HCT116 (cell line): ENCODE results near the gene BAIAP2. TPM values are rescaled to one million over a fixed set of nuclear protein-coding genes. Genes with fewer than 3 reads are reported as not detected.

Experiments
- CBX3 ChIP-seq: IDR thresholded peaks from 2 replicates; pipeline ENCODE4 v1.6.1; 2012; ENCODE audit warnings: low read depth
- CTCF ChIP-seq, 3 experiments: fragments of 200-600 bp in 1 of 3; sonication (generic) in 1 of 3; IDR thresholded peaks in 2 of 3; conservative IDR thresholded peaks in 1 of 3; 2 replicates each; pipeline ENCODE4 v1.5.1; 2012 to 2017; ENCODE audit warnings: low read depth in 2 of 3, low read length in 2 of 3, antibody characterized with exemption in 1 of 3, borderline replicate concordance in 1 of 3, control low read depth in 1 of 3, mild to moderate bottlenecking in 1 of 3, mixed read lengths in 1 of 3, mixed run types in 1 of 3, moderate library complexity in 1 of 3; ENCODE audit not compliant: insufficient read depth in 1 of 3
- EGR1 ChIP-seq: IDR thresholded peaks from 2 replicates; pipeline ENCODE4 v1.6.1; 2012; ENCODE audit warnings: low read depth
- ELF1 ChIP-seq: IDR thresholded peaks from 2 replicates; pipeline ENCODE4 v1.6.1; 2012; ENCODE audit warnings: low read depth, borderline replicate concordance
- EZH2 ChIP-seq: fragments of 200-600 bp; sonication (generic); IDR thresholded peaks from 2 replicates; pipeline ENCODE4 v1.6.1; 2017; ENCODE audit warnings: antibody characterized with exemption, mixed run types
- MAX ChIP-seq: IDR thresholded peaks from 2 replicates; pipeline ENCODE4 v1.6.1; 2012
- POLR2AphosphoS5 ChIP-seq: IDR thresholded peaks from 2 replicates; pipeline ENCODE4 v1.6.1; 2011; ENCODE audit warnings: mild to moderate bottlenecking, low read depth, low read length, moderate library complexity
- SP1 ChIP-seq: IDR thresholded peaks from 2 replicates; pipeline ENCODE4 v1.6.1; 2012; ENCODE audit warnings: low read depth
- SRF ChIP-seq: IDR thresholded peaks from 2 replicates; pipeline ENCODE4 v1.6.1; 2012; ENCODE audit warnings: low read depth
- TCF7L2 ChIP-seq: IDR thresholded peaks from 2 replicates; pipeline ENCODE4 v1.7.0; 2011; ENCODE audit warnings: borderline replicate concordance, inconsistent platforms; ENCODE audit not compliant: insufficient read depth, insufficient read length; ENCODE audit errors: extremely low read depth
- YY1 ChIP-seq: IDR thresholded peaks from 2 replicates; pipeline ENCODE4 v1.6.1; 2011; ENCODE audit warnings: low read length, low read depth, moderate library complexity, mild to moderate bottlenecking; ENCODE audit not compliant: insufficient replicate concordance; ENCODE audit errors: extremely low read depth
- ZNF274 ChIP-seq: fragments of 200-500 bp; sonication (Bioruptor generic); IDR thresholded peaks from 2 replicates; pipeline ENCODE4 v1.6.1; 2014; ENCODE audit warnings: mild to moderate bottlenecking, low read depth, low read length, inconsistent platforms
- total RNA-seq: library from RNA; stranded (reverse); gene quantifications from one replicate; pipeline ENCODE4 v1.2.1, GENCODE V29; 2021; ENCODE audit not compliant: unreplicated experiment

BAIAP2 gene
- total RNA-seq, 1 experiment from 2014 or later = 105 TPM

- TF ChIP-seq YY1 = no peak
- no peak for TF ChIP-seq SRF
- no peak for TF ChIP-seq MAX
- TF ChIP-seq ZNF274 = no peak
- TF ChIP-seq CBX3 = no peak
- no peak for TF ChIP-seq SP1
- TF ChIP-seq POLR2AphosphoS5 = no peak
- no peak for TF ChIP-seq ELF1
- no peak for TF ChIP-seq EZH2
- TF ChIP-seq CTCF (IDR thresholded peaks at IDR 0.05 in 2 of 3, conservative IDR thresholded peaks at IDR 0.05 in 1 of 3; ENCODE audit: borderline replicate concordance in 1 of 3, insufficient read depth in 1 of 3, low read depth in 2 of 3, low read length in 2 of 3) = no peak
- TF ChIP-seq TCF7L2 = no peak
- TF ChIP-seq EGR1 = no peak
- TF ChIP-seq, all 23 proteins: peak for 0
These were observed 2.3 kb downstream of the BAIAP2 start (continued) for GRCh38 chr17:81037026-81037797.
